NCI-H345 treated with DMSO at 0.1 percent for 48 hours (cell line): ENCODE measurements around the gene COG7.
"Not testable (repeated sequence)": the region's sequence is repeated elsewhere in the genome, so short reads cannot be mapped to it uniquely, and the experiment has no call there.

Experiments used
- DNase-seq: peaks from one replicate; lab custom pipeline; 2025; ENCODE audit not compliant: unreplicated experiment; lab: John Stamatoyannopoulos, UW

Gene COG7

DNA sequence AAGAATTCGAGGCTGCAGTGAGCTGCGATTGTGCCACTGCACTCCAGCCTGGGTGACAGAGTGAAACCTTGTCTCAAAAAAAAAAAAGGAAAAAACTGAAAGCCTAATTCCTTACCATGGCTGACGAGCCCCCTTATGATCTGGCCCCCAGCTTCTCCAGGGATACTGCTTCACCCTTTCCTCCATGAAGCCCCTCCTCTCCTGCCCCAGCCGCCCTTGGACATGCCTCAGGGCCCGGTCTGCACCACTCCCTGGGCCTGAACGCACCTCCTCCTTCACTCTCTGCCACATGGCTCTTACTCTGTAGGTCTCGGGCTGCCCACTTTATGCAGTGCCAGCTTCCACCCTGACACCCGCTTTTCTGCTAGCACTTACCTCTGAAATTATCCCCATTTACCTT lies 65.3 kb downstream of the COG7 start:
- DNase-seq, result no peak

DNA sequence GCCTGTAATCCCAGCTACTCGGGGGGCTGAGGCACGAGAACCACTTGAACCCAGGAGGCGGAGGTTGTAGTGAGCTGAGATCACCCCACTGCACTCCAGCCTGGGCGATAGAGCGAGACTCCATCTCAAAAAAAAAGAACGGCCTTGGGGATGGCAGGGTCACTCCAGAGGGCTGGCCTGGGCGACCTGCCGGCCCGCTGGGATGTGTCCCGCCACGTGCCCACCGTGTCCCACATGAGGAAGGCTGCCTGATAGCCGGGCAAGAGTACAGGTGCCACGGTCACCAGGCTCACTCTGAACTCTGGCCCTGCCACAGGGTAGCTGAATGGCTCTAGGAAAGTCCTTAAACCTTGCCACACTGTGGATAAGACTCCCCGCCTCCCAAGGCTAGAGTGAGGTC lies 67.5 kb downstream of the COG7 start:
- no peak for DNase-seq

DNA sequence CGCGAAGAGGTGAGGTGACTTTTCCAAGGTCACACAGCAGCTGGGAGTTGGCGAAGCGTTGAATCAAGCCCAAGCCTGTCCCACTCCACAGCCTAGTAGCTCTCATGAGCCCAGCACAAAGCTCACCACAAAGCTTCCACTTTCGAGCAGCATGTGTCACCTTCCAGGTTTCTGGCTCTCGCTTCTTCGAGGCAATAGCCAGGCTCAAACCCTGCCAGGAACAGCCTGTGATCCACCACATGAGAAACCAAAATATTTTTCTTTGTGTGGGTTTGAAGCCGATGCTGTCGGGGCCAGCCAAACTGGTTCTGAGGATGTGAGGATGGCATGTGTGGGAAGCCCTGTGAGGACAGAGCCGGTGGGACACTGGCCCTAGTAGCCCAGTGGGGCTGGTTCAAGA lies 68.1 kb downstream of the COG7 start:
- no peak for DNase-seq

- DNase-seq, result no peak
Measured at GRCh38 chr16:23383881-23384280, 69.1 kb downstream of the COG7 start.

DNA sequence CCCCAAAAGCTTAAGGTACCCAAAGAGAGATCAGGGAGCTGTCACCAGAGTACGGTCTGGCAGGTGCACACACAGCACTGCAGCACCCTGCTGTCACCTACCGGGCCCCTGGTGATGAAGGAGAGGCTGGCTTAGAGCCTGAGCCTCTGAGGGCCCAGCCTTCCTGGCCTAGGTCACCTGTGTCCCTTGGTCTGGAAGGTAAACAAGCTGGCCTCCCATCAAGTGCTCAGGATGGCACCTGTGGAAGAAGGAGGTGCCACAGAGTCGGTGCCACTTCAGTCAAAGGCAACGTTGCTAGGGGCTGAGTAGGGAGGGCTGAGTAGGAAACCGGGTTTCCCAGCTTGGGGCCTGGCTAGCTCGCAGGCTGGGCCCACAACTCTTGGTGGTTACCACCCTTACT lies 70.7 kb downstream of the COG7 start:
- no peak for DNase-seq

DNA sequence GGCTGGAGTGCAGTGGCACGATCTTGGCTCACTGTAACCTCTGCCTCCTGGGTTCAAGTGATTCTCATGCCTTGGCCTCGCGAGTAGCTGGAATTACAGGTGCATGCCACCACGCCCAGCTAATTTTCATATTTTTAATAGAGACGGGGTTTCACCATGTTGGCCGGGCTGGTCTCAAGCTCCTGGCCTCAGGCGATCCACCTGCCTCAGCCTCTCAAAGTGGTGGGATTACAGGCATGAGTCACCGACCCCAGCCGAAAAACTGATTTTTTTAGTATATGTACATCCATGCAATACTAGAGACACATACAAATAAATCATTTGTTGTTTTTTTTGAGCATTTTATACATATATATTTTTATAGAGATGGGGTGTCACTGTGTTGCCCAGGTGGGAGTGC lies 71.3 kb downstream of the COG7 start:
- DNase-seq, result not testable (repeated sequence)

DNA sequence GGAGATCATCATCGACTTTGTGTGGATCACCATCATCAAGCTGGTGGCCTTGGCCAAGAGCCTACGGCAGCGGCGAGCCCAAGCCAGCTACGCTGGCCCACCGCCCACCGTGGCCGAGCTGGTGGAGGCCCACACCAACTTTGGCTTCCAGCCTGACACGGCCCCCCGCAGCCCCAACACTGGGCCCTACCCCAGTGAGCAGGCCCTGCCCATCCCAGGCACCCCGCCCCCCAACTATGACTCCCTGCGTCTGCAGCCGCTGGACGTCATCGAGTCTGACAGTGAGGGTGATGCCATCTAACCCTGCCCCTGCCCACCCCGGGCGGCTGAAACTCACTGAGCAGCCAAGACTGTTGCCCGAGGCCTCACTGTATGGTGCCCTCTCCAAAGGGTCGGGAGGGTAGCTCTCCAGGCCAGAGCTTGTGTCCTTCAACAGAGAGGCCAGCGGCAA lies 72.5 kb downstream of the COG7 start:
- DNase-seq, result no peak

- no peak for DNase-seq
Measured at GRCh38 chr16:23379707-23380106, 73.3 kb downstream of the COG7 start.

GRCh38 chr16:23378921-23379320 lies 74.1 kb downstream of the COG7 start:
- no peak for DNase-seq

- no peak for DNase-seq
Measured at GRCh38 chr16:23378256-23378655, 74.7 kb downstream of the COG7 start.

GRCh38 chr16:23377071-23377931 lies 75.7 kb downstream of the COG7 start:
- no peak for DNase-seq

DNA sequence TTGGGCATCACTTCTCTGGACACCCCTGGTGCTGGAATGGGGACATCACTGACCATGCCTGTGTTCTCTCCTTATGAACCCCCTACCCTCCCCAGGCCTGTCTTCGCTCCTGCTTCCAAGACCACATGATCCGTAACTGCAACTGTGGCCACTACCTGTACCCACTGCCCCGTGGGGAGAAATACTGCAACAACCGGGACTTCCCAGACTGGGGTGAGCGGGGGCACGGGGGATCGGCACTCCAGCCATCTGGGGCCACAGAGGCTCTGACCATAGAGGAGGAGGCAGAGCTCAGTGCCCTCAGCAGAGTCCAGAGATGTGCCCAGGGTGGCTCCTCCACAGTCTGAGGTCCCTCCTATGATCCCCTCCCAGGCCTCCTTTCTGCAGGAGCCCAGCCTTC lies 77.3 kb downstream of the COG7 start:
- DNase-seq, result no peak

DNA sequence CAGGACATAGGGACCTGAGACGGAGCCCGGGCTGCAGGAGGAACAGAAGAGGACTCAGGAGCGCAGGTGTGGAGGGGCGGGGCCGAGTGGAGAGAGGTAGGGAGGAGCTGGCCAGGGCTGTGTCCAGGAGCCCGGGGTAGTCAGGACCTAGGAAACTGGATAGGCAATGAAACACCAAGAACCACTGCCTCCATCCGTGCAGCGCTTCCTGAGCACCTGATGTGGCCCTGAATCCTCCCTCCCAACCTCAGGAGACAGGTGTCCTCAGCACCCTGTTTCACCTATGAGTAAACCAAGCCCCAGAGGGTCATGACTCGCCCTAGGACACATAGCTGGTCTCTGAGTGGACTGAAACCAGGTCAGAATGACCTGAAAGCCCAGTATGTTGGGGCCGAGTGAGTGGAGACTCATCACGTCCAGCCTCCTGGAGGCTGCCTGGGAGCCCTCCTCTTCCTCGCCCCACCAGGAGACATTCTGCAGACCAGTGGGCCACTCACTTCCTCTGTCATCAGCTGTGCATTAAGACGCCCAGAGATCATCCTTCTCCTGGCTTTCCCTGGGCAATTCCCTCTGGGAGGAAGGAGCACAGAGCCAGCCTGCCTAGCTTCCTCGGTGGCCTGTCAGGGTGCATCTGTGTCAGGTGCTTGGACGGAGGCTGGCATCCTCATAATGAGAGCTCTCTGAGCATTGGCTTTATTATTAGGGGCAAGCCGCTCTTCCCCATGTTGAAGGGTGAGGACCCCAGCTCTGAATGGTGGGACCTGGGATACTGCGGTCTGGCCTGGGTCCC lies 78.1 kb downstream of the COG7 start:
- DNase-seq, result no peak

DNA sequence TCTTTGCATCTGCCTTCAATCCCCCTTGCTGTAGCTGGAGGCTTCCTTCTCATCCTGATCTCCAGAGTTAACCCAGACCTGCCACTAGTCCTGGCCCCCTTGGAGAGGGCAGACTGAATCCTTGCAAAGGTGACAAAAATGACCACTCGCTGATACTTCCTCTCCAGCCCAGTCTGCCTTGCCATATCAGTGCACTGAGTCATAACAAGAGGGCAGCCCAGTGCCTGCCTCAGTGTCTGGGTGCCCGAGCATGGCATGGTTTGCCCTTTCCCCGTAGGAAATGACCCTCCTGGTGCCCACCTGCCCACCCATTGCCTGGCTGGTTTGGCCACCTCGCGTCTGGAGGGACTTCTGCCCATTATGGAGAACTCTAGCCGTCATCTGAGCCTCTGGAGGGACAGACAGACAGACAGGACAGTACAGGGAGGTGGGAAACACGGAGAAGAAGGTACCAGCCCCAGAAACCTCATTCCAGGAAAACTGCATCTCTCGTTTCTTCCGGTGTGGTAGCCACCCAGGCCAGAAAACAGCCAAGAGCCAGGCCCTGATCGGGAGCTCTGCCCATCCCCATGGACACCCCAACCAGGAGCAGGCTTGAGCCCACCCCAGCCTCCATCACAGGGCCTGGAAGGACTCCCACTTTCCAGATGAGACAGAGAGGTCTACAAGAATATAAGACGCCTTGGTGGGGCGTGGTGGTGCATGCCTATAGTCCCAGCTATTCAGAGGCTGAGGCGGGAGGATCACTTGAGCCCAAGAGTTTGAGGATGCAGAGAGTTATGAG lies 79.4 kb downstream of the COG7 start:
- no peak for DNase-seq

GRCh38 chr16:23371368-23371767 lies 81.6 kb downstream of the COG7 start:
- no peak for DNase-seq

DNA sequence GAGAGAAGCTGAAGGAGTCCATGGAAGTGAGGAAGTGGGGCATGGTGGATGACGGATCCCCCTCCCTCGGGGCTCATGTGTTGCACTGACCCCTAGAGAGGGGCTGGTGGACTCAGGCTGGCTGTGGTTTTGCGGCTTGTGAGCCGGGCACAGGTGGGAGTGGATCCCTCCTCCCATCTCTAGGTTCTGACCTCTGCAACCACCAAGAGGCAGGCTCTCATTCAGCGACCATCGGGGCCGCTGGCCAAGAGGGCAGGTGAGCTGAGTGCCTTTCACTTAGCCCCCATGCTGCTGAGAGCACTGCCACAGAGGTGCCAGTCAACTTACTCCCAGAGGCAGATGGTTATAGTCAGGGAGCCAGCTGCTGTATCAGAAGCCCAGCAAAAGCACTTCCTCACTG lies 83.6 kb downstream of the COG7 start:
- DNase-seq, result no peak

DNA sequence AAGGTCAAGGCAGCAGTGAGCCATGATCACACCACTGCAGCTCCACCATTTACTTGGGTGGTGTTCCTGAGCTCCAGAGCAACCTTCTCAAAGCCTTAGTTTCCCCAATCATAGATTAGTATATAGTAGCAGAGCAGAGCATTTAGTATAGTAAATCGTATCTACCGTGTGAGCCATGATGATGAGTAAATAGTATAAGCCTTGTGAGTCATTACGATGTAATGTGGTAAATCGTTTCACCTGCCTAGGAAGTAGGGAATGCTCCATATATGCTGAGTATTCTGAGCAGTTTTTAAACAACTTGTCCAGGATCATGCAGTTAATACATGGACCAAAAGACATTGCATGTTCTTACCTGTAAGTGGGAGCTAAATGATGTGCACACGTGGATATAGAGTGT lies 84.5 kb downstream of the COG7 start:
- no peak for DNase-seq

- DNase-seq, result no peak
Measured at GRCh38 chr16:23367988-23368387, 85.0 kb downstream of the COG7 start.

DNA sequence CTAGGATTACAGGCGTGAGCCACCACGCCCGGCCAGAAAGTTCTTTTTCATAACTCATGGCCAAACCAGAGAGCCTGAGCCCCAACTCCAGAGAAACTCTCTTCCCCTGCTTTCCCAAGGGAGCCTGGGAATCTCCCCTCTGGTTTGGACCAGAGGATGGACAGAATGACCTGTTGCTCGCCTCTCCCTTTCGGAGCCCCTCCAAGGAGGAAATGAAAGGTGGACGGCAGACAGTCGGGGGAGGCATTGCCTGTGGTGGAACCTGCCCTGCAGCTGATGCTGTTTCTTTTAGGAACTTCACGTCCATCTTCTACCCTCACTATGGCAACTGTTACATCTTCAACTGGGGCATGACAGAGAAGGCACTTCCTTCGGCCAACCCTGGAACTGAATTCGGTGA lies 85.4 kb downstream of the COG7 start:
- DNase-seq, result no peak

DNA sequence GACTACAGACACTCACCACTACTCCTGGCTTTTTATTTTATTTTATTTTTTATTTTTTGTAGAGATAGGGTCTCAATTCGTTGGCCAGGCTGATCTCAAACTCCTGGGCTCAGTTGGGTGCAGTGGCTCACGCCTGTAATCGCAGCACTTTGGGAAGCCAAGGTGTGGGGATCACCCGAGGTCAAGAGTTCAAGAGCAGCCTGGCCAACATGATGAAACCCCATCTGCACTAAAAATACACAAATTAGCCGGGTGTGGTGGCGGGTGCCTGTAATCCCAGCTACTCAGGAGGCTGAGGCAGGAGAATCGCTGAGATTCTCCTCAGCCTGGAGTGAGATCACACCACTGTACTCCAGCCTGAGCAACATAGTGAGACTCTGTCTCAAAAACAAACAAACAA lies 86.6 kb downstream of the COG7 start:
- DNase-seq, result not testable (repeated sequence)

DNA sequence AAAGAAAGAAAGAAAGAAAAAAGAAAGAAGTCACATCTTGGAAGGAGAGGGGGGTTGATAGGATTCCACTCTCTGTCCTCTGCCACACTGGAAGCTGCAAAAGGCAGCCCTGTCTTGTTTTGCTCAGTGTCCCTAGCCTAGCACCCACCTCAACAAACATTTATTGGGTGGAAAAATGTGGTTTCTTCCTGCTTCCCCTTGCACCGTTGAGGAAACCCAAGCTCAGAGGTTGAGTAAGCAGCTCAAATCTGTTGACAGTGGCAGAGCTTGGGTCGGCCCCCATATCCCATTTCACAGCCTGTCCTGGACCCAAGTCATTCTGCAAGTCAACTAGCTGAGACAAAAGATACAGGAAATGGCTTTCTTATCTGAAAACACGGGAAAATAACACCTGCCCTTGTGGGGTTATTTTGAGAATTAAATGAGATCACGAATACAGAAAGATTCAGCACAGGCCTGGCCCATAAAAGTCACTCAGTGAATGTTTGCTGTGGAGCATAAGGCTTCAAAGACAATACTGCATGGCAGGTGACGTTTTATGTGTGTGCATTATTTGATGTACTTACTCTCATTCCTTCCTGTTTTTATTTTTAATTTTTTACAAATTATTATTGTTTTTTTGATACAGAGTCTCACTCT lies 87.3 kb downstream of the COG7 start:
- DNase-seq, result no peak
